ENCODE measurements around the gene ACOT7.

The ACOT7 gene

GRCh38 chr1:6417961-6418667 is 24.5 kb upstream of the ACOT7 start:
- no peaks in the 10 kb centered on the region for H4K20me1 ChIP-seq (ENCODE audit: insufficient read depth, low read length)
- peaks cover 4% of the 10 kb centered on the region; the same call in 1 of the 2 replicates for H3K4me1 ChIP-seq (ENCODE audit: low read length)
- no peak overlapping the region for H3K9ac ChIP-seq (ENCODE audit: low read length)
- no peaks in the 10 kb centered on the region for H3K9me2 ChIP-seq (replicated peaks; ENCODE audit: insufficient read depth, low read length)
- no peak overlapping the region for H3K4me2 ChIP-seq (ENCODE audit: low read depth, low read length)
- H3K9me3 ChIP-seq (replicated peaks; ENCODE audit: insufficient read depth, low read length), result no peaks in the 10 kb centered on the region
- no peak overlapping the region for H3K4me3 ChIP-seq (ENCODE audit: low read length)
- peaks cover 83% of the 10 kb centered on the region for H3K27me3 ChIP-seq (replicated peaks; ENCODE audit: insufficient read depth, low read length)
- no peaks in the 10 kb centered on the region for H3K36me3 ChIP-seq (replicated peaks; ENCODE audit: insufficient read depth, low read length)
- H2AFZ ChIP-seq (ENCODE audit: low read length), result no peak overlapping the region
- H3K79me2 ChIP-seq (ENCODE audit: low read length), result no peaks in the 10 kb centered on the region
- H3F3A ChIP-seq (ENCODE audit: insufficient read depth, low read length), result peaks cover 5% of the 10 kb centered on the region; the same call in 1 of the 2 replicates
- DNase-seq, result no peak
- no peak overlapping the region for H3K27ac ChIP-seq (ENCODE audit: low read length)
- no peak for TF ChIP-seq EZH2phosphoT487 (IDR thresholded peaks at IDR 0.05; ENCODE audit: low read length)
- no peak for TF ChIP-seq CTCF (IDR thresholded peaks at IDR 0.05; ENCODE audit: low read length)
- TF ChIP-seq EZH2 (optimal IDR thresholded peaks at IDR 0.05; ENCODE audit: low read depth, low read length), result no peak

GRCh38 chr1:6416906-6417305 is 23.3 kb upstream of the ACOT7 start:
- Histone ChIP-seq H3K27me3 (replicated peaks; ENCODE audit: insufficient read depth, low read length) (peaks cover 80% of the 10 kb centered on the region), H3K4me1 (ENCODE audit: low read length) (peaks cover 4% of the 10 kb centered on the region; the same call in 1 of the 2 replicates), H3K9ac (ENCODE audit: low read length) (no peak overlapping the region), H3K27ac (ENCODE audit: low read length) (no peak overlapping the region), H3K9me2 (replicated peaks; ENCODE audit: insufficient read depth, low read length) (no peaks in the 10 kb centered on the region), H3K4me2 (ENCODE audit: low read depth, low read length) (no peak overlapping the region), H4K20me1 (ENCODE audit: insufficient read depth, low read length) (no peaks in the 10 kb centered on the region), H2AFZ (ENCODE audit: low read length) (no peak overlapping the region), H3F3A (ENCODE audit: insufficient read depth, low read length) (peaks cover 5% of the 10 kb centered on the region; the same call in 1 of the 2 replicates), H3K36me3 (replicated peaks; ENCODE audit: insufficient read depth, low read length) (no peaks in the 10 kb centered on the region), H3K4me3 (ENCODE audit: low read length) (no peak overlapping the region), H3K79me2 (ENCODE audit: low read length) (no peaks in the 10 kb centered on the region), H3K9me3 (replicated peaks; ENCODE audit: insufficient read depth, low read length) (no peaks in the 10 kb centered on the region)
- TF ChIP-seq EZH2phosphoT487 (IDR thresholded peaks at IDR 0.05; ENCODE audit: low read length), result no peak
- no peak for DNase-seq

DNA sequence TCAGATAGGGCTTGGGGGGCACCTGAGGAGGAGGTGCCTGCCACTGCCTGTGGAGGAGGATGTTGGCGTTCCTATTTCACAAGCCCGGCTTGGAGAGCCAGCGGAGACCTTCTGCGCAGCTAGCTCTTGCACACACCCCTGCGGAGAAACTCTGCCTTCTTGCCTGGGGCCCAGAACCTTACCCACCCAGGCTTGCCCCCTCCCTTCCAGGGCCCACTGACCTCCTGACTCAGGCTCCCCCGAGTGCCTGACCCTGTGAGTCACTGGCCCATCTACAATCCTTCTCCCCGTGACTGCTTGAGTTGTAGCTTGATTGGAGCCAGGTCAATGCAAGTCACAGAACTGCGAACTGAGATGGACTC is 22.7 kb upstream of the ACOT7 start:
- DNase-seq, result no peak
- Histone ChIP-seq H3K9me3 (replicated peaks; ENCODE audit: insufficient read depth, low read length) (no peaks in the 10 kb centered on the region), H4K20me1 (ENCODE audit: insufficient read depth, low read length) (no peaks in the 10 kb centered on the region), H3F3A (ENCODE audit: insufficient read depth, low read length) (peaks cover 5% of the 10 kb centered on the region; the same call in 1 of the 2 replicates), H3K9me2 (replicated peaks; ENCODE audit: insufficient read depth, low read length) (no peaks in the 10 kb centered on the region), H3K9ac (ENCODE audit: low read length) (no peak overlapping the region), H2AFZ (ENCODE audit: low read length) (no peak overlapping the region), H3K27ac (ENCODE audit: low read length) (no peak overlapping the region), H3K4me3 (ENCODE audit: low read length) (no peak overlapping the region), H3K36me3 (replicated peaks; ENCODE audit: insufficient read depth, low read length) (no peaks in the 10 kb centered on the region), H3K4me1 (ENCODE audit: low read length) (peaks cover 4% of the 10 kb centered on the region; the same call in 1 of the 2 replicates), H3K4me2 (ENCODE audit: low read depth, low read length) (no peak overlapping the region), H3K27me3 (replicated peaks; ENCODE audit: insufficient read depth, low read length) (peaks cover 77% of the 10 kb centered on the region), H3K79me2 (ENCODE audit: low read length) (no peaks in the 10 kb centered on the region)
- TF ChIP-seq EZH2 (optimal IDR thresholded peaks at IDR 0.05; ENCODE audit: low read depth, low read length) (no peak), EZH2phosphoT487 (IDR thresholded peaks at IDR 0.05; ENCODE audit: low read length) (no peak), CTCF (IDR thresholded peaks at IDR 0.05; ENCODE audit: low read length) (no peak)
